Breast epithelium (tissue), 4 donors: ENCODE results near the gene PHF24. TPM values are rescaled to one million over a fixed set of nuclear protein-coding genes. Genes with fewer than 3 reads are reported as not detected.
"Not testable (repeated sequence)": the region's sequence is repeated elsewhere in the genome, so short reads cannot be mapped to it uniquely, and the experiment has no call there.

Experiments
- DNase-seq, 2 donors: peaks; one replicate each; pipeline ENCODE4 v3.0.0-alpha.2; 2019; ENCODE audit warnings: low spot score in 2 of 2
- H3K27ac ChIP-seq, 2 donors: fragments of 200-600 bp; sonication (generic) in 1 of 2; one replicate each; pipeline ENCODE4 v1.5.1; 2016 to 2019; ENCODE audit warnings: mild to moderate bottlenecking in 1 of 2
- H3K27me3 ChIP-seq, 2 donors: fragments of 200-600 bp; sonication (generic) in 1 of 2; one replicate each; pipeline versions ENCODE4 v1.5.1 to v1.6.0; 2017 to 2019; ENCODE audit warnings: control low read depth in 1 of 2, mild to moderate bottlenecking in 1 of 2
- H3K36me3 ChIP-seq: fragments of 200-600 bp; one replicate; pipeline ENCODE4 v1.5.1; 2019
- H3K4me1 ChIP-seq, 2 donors: fragments of 200-600 bp; sonication (generic); one replicate each; pipeline ENCODE4 v1.5.1; 2016 to 2019; ENCODE audit warnings: control low read depth in 1 of 2
- H3K4me3 ChIP-seq, 3 donors: fragments of 200-600 bp; sonication (generic); 1 replicate in 2 of 3; 2 replicates in 1 of 3; pipeline ENCODE4 v1.5.1; 2016 to 2019; ENCODE audit warnings: mild to moderate bottlenecking in 3 of 3, moderate library complexity in 2 of 3
- H3K9me3 ChIP-seq, 2 donors: fragments of 200-600 bp; sonication (generic) in 1 of 2; one replicate each; pipeline ENCODE4 v1.5.1; 2016 to 2019; ENCODE audit warnings: control low read depth in 1 of 2
- CTCF ChIP-seq, 3 donors: fragments of 450-650 bp; IDR thresholded peaks; one replicate each; pipeline ENCODE4 v1.5.1; 2016 to 2017; ENCODE audit warnings: antibody characterized with exemption in 3 of 3, mild to moderate bottlenecking in 3 of 3, moderate library complexity in 3 of 3
- POLR2A ChIP-seq: fragments of 450-650 bp; IDR thresholded peaks from one replicate; pipeline ENCODE4 v1.6.1; 2016; ENCODE audit warnings: antibody characterized with exemption, mild to moderate bottlenecking, moderate library complexity
- POLR2AphosphoS5 ChIP-seq, 3 donors: sonication (generic); formaldehyde crosslinking; IDR thresholded peaks; one replicate each; pipeline ENCODE4 v1.6.1; 2017; ENCODE audit warnings: antibody characterized with exemption in 3 of 3
- intact Hi-C: fragments of 100-400 bp; cut with DNase I; formaldehyde crosslinking; loops from one replicate; pipeline ENCODE4 v1.15.1; 2023; ENCODE audit warnings: low total_unique reads
- total RNA-seq, 3 donors: library from RNA; depleted of rRNA; stranded (reverse); fragments of >200 nt; gene quantifications; one replicate each; pipeline ENCODE4 v1.1.0, GENCODE V29; 2016

Gene PHF24
- total RNA-seq, 3 donors from 2014 or later: 0.15 to 1.1 (median 0.33) TPM

GRCh38 chr9:35010351-35010958 lies 52.4 kb downstream of the PHF24 start:
- H3K9me3 ChIP-seq: peaks cover 3 to 7% of the 10 kb centered on the region in 2 donors
- DNase-seq: no peak
- H3K27ac ChIP-seq: no peak overlapping the region
- no peaks in the 10 kb centered on the region for H3K27me3 ChIP-seq
- intact Hi-C loops: no loop called here
- H3K4me1 ChIP-seq: no peaks in the 10 kb centered on the region
- H3K36me3 ChIP-seq: no peaks in the 10 kb centered on the region
- no peak for TF ChIP-seq POLR2A
- no peak for TF ChIP-seq CTCF (IDR thresholded peaks at IDR 0.05)
- no peak overlapping the region for H3K4me3 ChIP-seq

GRCh38 chr9:35014517-35014916 lies 56.4 kb downstream of the PHF24 start:
- DNase-seq: no peak
- intact Hi-C loops: no loop called here
- Histone ChIP-seq H3K36me3 (no peaks in the 10 kb centered on the region), H3K4me1 (no peaks in the 10 kb centered on the region), H3K27me3 (no peaks in the 10 kb centered on the region), H3K9me3 (peaks cover 3 to 7% of the 10 kb centered on the region in 2 donors), H3K27ac (no peak overlapping the region), H3K4me3 (no peak overlapping the region)
- TF ChIP-seq POLR2A (no peak), CTCF (IDR thresholded peaks at IDR 0.05) (no peak), POLR2AphosphoS5 (IDR thresholded peaks at IDR 0.05) (no peak)

- DNase-seq, intact Hi-C loops, H3K4me1 ChIP-seq, H3K27ac ChIP-seq, H3K36me3 ChIP-seq, H3K4me3 ChIP-seq, H3K9me3 ChIP-seq, H3K27me3 ChIP-seq: not testable (repeated sequence)
Observed at GRCh38 chr9:35023443-35023842, 65.4 kb downstream of the PHF24 start.

GRCh38 chr9:35026671-35027070 lies 68.6 kb downstream of the PHF24 start:
- Histone ChIP-seq H3K27ac (no peak overlapping the region), H3K36me3 (no peaks in the 10 kb centered on the region)

GRCh38 chr9:35027374-35027773 lies 69.3 kb downstream of the PHF24 start:
- TF ChIP-seq POLR2AphosphoS5 (IDR thresholded peaks at IDR 0.05): no peak
- H3K27me3 ChIP-seq: no peaks in the 10 kb centered on the region
- no peaks in the 10 kb centered on the region for H3K36me3 ChIP-seq
- no peaks in the 10 kb centered on the region for H3K9me3 ChIP-seq
- no peak for DNase-seq
- no peak overlapping the region for H3K27ac ChIP-seq
- no peak overlapping the region for H3K4me3 ChIP-seq
- no peaks in the 10 kb centered on the region for H3K4me1 ChIP-seq
- intact Hi-C loops: no loop called here

More at GRCh38 chr9:35026671-35027070, 68.6 kb downstream of the PHF24 start:
- DNase-seq: no peak
- intact Hi-C loops: no loop called here
- no peaks in the 10 kb centered on the region for H3K27me3 ChIP-seq
- H3K4me1 ChIP-seq: no peaks in the 10 kb centered on the region
- H3K9me3 ChIP-seq: no peaks in the 10 kb centered on the region
- H3K4me3 ChIP-seq: no peak overlapping the region
- no peak for TF ChIP-seq POLR2AphosphoS5 (IDR thresholded peaks at IDR 0.05)
- no peak for TF ChIP-seq CTCF (IDR thresholded peaks at IDR 0.05)
- TF ChIP-seq POLR2A: no peak

- Histone ChIP-seq H3K4me1 (no peaks in the 10 kb centered on the region), H3K9me3 (no peaks in the 10 kb centered on the region), H3K4me3 (no peak overlapping the region), H3K27ac (no peak overlapping the region), H3K36me3 (no peaks in the 10 kb centered on the region), H3K27me3 (no peaks in the 10 kb centered on the region)
- no peak for DNase-seq
- intact Hi-C loops: no loop called here
- TF ChIP-seq CTCF (IDR thresholded peaks at IDR 0.05): no peak
- no peak for TF ChIP-seq POLR2A
- no peak for TF ChIP-seq POLR2AphosphoS5 (IDR thresholded peaks at IDR 0.05)
Observed at GRCh38 chr9:35027860-35028259, 69.8 kb downstream of the PHF24 start.
